HG03108 (cell line): Measurements from ENCODE around the gene ZFC3H1.

Experiments used
- ATAC-seq: cut with Tn5 transposase; IDR thresholded peaks from one replicate; pipeline ENCODE4 v1.9.1; 2021; ENCODE audit warnings: moderate library complexity; ENCODE audit not compliant: unreplicated experiment

Gene ZFC3H1

GRCh38 chr12:71682466-71682865 lies 18.8 kb upstream of the ZFC3H1 start:
- ATAC-seq, result no peak

GRCh38 chr12:71671816-71672215 lies 8.2 kb upstream of the ZFC3H1 start:
- no peak for ATAC-seq

DNA sequence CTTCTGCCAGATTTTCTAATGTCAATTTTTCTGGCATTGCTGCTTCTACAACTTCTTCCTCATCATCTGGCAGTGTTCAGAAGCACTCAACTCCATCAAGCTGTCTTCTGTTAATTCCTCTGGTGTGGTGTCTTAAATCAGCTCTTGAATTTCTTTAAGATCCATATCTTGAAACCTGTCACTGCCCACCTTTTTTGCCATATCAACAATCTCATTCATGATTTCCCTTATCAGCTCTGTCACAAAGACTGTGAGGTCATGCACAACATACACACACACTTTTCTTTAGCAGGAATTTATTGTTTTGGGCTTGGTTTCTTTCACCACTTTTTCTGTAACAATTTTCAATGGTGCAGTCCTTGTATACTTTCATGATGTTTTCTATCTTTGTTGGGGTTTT lies 7.7 kb upstream of the ZFC3H1 start:
- no peak for ATAC-seq

DNA sequence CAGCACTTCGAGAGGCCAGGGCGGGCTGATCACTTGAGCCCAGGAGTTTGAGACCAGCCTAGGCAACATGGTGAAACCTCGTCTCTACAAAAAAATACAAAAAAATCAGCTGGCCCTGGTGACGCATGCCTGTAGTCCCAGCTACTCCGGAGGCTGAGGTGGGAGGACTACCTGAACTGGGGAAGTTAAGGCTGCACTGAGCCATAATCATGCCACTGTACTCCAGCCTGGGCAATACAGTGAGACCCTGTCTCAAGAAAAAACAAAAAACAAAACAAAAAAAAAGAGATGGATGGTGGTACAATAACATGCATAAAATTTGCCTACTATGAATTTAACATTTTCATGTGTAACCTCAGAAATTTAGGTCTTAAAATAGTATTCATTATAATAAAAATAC lies 2.6 kb upstream of the ZFC3H1 start:
- ATAC-seq, result no peak

DNA sequence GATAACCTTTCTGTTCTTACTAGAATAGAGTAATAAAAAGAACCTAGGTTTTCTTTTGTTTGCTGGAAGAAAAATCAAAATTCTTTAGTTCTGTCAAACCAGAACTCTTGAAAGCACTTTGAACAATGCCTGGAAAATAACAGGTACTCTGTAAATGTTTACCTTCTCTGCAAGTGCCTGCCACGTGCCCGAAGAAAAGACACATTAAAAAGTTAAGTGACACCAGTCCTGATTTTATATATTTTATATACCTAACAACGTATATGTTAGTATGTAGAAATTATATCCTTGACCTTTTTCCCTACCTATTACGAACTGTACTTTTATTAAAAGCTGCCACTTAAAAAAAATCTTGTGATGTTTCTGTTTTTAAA lies 1.4 kb upstream of the ZFC3H1 start:
- ATAC-seq, result no peak

GRCh38 chr12:71664411-71665089 lies 902 bp upstream of the ZFC3H1 start:
- peak; percentile 11 for ATAC-seq

DNA sequence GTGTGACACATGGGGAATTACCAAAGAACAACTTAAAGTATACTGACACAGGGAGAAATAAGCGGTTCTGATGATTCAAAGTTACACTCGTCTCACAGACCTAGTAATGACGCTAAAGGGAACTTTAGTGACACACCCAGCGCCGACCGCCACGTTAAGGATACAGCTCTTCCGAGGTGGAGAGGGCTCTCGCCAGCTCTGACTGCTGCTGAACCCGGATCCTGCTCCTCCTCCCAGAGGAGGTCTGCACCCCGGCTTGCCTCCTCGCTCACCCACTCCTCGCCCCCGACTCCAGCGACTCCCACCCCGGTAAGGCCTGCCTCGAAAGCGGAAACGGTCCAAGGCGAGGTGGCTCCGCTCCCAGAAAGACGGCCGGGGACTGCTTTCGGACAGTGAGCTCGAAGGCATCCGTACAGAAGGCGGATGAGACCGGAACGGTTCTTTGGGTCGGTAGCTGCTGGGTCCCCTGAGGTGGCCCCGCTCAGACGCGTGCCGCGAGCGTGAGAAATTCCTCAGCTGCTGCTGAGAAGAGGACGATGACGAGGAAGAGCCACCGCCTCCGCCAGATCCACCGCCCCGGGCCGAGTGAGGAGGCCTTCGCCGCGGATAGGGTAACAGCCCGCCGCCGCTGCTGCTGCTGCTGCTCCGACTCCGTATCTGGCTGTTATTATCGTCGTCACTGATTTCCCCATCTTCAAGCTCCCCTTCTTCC lies 643 bp downstream of the ZFC3H1 start:
- ATAC-seq, result peak; percentile 10

DNA sequence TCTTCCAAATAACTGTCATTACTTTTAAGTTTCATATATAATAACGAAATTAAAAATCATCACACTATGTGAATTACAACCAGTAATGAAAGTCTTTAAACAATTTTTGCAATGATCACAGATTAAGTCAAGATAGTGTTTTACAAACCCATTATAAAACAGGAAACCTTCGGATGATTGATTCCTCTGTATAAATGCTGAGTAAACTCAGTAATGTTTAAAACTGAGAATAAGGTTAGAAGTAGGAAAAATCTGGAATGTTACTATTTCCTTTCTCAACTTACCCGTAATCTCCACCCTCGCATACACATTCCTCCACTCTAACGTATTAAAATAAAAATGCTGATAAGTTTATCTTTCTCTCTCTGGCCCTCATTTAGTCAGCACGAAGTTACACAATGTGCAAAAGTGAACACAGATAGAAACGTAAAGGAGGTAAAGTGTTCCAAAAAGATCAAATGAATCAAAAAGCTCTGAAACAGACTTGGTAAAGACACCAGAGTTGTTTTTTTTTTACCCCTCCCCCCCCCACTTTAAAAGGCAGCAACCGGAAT lies 1.6 kb downstream of the ZFC3H1 start:
- no peak for ATAC-seq

DNA sequence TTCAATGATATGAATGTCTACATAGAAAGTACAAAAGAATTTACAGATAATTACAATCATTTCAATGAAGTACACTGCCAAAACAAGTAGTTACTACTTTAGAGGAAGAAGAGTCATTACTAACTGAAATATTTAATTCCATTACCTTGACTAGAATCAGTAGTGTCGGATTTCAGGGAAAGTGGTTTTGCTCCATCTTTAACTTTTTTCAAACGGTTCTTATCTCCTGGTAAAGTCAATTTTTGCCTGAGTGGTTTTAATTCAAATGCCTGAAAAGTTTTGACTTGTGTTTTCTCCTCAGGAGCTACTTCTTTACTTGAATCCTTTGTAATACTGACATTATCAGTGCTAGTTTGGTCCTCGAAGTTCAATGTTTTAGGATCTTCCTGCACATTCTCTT lies 6.9 kb downstream of the ZFC3H1 start:
- no peak for ATAC-seq

GRCh38 chr12:71655907-71656306 lies 7.7 kb downstream of the ZFC3H1 start:
- ATAC-seq, result no peak

DNA sequence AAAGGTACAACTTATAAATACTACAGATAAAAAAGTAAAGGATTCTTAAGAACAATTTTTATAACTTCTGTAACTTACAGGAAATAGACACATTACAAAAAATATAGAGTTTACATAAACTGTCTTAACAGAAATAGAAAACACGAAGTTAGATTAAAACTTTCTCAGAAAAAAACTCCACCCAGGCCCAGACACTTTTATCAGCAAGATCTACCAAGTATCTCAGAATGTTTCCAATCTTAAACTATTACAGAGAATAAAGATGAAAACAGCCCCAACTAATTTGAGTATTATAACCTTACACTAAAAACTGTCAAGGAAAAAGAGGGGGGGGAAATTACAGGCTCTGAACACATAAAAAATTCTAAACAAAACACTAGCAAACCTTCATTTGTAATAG lies 8.2 kb downstream of the ZFC3H1 start:
- ATAC-seq, result no peak

DNA sequence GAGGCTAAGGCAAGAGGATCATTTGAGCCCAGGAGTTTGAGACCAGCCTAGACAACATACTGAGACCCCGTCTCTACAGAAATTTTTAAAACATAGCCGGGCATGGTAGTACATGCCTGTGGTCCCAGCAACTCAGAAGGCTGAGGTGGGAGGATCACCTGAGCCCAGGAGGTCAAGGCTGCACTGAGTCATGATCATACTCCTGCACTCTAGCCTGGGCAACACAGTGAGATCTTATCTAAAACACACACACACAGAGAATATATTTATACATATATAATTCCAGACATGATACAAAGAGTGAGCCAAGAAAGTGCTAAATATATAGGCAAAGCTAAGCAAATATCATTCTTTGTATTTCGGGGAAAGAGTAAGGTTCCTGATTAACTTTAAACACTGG lies 9.4 kb downstream of the ZFC3H1 start:
- ATAC-seq, result no peak

DNA sequence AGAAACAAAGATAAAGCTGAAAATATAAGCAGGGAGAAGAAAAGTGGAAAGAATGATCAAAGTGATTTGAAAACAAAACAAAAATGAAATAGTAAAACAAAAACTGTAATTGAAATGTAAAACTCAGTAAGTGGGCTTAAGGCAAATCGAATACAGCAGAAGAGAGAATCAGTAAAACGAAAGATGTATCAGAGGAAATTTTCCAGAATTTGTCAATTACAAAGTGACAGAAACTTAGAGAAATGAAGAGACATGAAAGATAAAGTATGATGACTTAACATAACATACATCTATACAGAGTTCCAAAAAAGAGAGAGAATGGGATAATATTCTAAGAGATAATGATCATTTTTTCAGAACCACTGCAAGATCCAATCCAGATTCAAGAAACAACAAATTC lies 10.5 kb downstream of the ZFC3H1 start:
- ATAC-seq, result no peak

DNA sequence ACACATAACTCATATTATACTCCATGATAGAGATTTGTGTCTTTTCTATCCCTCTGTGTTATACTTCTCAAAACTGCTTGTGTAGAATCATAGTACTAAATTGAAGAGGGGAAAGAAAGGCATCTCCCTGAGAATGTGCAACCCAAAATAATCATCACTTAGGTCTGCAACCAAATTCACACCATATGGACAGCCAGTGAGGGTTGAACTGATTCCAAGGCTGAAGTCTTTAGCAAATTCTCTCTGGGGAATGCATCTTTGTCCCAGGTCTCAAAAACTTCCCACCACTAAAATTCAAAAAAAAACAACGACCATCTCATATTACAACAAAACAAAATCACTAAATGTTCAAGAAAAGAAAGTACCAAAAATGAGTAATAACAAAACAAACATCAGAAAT lies 11.0 kb downstream of the ZFC3H1 start:
- no peak for ATAC-seq

DNA sequence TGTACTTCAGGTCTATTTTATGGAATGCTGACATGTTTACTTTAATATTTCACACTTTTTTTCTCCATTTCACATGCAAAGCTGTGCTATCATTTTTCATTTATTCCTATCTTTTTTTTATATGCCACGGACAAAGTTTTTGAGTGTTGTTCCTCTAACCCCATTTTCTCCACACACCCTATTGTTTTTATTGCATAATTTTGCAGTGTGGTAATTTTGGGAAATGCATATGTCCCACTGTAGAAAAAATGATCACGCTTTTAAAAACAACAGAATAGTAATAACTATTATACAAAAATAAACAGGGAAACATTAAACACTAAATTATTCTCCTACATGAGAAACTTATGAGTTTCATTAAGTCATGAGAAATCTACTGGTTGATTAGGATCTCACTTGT lies 14.2 kb downstream of the ZFC3H1 start:
- no peak for ATAC-seq

GRCh38 chr12:71648537-71648936 lies 15.1 kb downstream of the ZFC3H1 start:
- ATAC-seq, result no peak

DNA sequence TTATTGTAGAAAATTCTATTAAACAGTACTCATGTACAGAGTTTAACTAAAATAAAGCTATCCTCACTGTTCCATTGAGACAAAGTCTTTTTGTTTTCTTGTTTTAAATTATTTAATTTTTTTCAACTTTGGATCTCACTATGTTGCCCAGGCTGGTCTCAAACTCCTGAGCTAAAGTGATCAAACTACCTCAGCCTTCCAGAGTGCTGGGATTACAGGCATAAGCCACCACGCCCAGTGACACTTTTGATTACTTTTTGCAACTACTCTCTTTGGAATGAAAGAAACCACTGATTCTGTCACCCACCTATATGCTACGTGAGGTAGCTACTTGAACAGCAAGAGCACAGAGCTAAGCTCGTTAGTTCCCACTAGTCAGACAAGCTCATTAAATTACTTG lies 17.1 kb downstream of the ZFC3H1 start:
- ATAC-seq, result no peak

DNA sequence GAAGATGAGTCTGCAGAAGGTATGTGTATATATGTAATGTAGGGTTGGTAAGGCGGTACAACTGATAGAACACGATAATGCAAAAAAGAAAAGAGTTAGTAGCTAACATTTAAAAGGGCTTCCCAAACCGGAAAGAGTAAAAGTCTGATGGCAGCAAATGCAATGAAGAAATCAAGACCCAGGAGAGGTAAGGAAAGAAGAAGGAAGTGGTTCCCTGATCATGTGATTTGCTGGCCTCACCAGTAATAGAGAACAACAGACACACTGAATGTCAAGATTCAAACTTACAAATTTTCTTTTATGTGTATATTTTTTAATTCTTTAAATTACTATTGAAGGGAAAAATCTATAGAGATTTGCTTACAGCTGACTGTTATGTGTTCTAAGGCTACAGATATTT lies 18.4 kb downstream of the ZFC3H1 start:
- no peak for ATAC-seq

DNA sequence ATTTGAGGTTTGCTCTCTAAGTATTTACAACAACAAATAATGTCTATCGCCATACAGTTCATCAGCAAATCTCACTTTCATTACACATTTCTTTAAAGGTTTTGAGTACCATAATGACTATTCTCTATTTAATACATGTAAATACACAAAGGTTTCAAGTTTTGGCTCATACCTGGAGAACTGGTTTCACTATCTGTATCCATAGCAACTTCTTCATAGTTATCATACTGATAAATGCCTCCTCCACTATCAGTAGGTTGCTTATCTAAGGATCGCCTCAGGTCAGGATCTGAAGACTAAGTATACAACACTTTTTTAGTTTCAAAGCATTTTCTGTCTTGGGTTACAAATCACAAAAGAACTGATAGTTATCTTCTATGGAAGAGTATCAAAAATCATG lies 21.4 kb downstream of the ZFC3H1 start:
- ATAC-seq, result no peak

GRCh38 chr12:71641390-71641789 lies 22.3 kb downstream of the ZFC3H1 start:
- ATAC-seq, result no peak

DNA sequence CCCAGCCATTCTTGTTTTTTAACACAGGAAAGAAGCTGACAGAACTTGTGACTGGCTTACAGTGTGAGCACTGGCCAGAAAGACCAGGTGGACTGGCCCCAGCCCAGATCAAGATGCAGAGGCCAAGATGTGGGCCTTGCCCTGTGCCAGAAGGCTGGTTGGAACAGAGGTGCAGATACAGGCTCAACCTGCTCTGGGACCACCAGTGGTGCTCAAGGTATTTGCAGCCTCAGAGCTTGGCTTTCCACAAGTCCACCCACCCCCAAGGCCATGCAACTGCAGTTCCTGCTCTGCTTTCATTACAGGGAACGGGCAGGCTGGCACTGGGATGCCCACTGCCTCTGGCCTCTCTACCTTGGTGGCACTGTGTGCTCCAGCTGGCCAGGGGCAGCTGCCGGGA lies 23.3 kb downstream of the ZFC3H1 start:
- ATAC-seq, result no peak

DNA sequence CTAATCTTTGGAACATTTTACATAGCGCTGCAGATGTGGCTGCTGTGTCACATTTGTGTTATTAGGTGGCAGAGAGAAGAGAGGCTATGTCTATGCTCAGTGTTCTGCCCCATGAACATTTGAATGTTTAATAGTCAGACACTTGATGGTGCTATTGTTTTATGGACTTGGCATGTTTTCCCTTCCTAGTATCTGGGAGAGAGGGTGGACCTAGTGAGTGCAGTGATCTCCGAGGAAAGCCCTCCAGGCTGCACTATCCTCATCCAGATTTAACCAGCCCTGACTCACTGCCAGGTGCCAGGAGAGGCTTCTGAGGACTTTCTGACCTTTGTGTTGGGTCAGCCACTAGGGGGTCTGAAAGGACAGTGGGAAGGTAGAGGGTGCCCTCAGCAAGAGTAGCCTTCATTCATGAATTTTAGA lies 24.3 kb downstream of the ZFC3H1 start:
- no peak for ATAC-seq

GRCh38 chr12:71638499-71638898 lies 25.1 kb downstream of the ZFC3H1 start:
- no peak for ATAC-seq
